ENCODE data around the gene LONRF2.

LONRF2 gene

GRCh38 chr2:100242476-100242875 lies 79.8 kb downstream of the LONRF2 start:
- no peak overlapping the region for H3K4me3 ChIP-seq (ENCODE audit: low read length)
- no peaks in the 10 kb centered on the region for H3K36me3 ChIP-seq (ENCODE audit: control insufficient read depth, low read length)
- H3F3A ChIP-seq (ENCODE audit: control insufficient read depth, insufficient read depth) = peaks cover 5% of the 10 kb centered on the region; the same call in 1 of the 2 replicates
- H3K4me2 ChIP-seq (ENCODE audit: low read length) = peak overlapping the region; percentile 34
- no peaks in the 10 kb centered on the region for H3K27me3 ChIP-seq (ENCODE audit: control insufficient read depth, low read length)
- no peaks in the 10 kb centered on the region for H3K9me2 ChIP-seq (replicated peaks; ENCODE audit: control insufficient read depth, low read length)
- H4K20me1 ChIP-seq (ENCODE audit: control insufficient read depth, insufficient read depth, low read depth, low read length) = no peaks in the 10 kb centered on the region
- H3K4me1 ChIP-seq (ENCODE audit: control insufficient read depth, low read length) = peaks cover 62% of the 10 kb centered on the region
- TF ChIP-seq CTCF (IDR thresholded peaks at IDR 0.05; ENCODE audit: low read depth, low read length, poor library complexity, severe bottlenecking) (no peak), EZH2phosphoT487 (IDR thresholded peaks at IDR 0.05; ENCODE audit: borderline replicate concordance, low read length) (no peak)
- H3K9me3 ChIP-seq (ENCODE audit: control insufficient read depth, insufficient read depth, low read length) = no peaks in the 10 kb centered on the region
- H3K79me2 ChIP-seq (ENCODE audit: control insufficient read depth, low read length) = no peaks in the 10 kb centered on the region
- no peak overlapping the region for H3K27ac ChIP-seq (ENCODE audit: low read depth, low read length)

- H4K20me1 ChIP-seq (ENCODE audit: control insufficient read depth, insufficient read depth, low read depth, low read length) = no peaks in the 10 kb centered on the region
- peaks cover 62% of the 10 kb centered on the region for H3K4me1 ChIP-seq (ENCODE audit: control insufficient read depth, low read length)
- no peaks in the 10 kb centered on the region for H3K36me3 ChIP-seq (ENCODE audit: control insufficient read depth, low read length)
- no peaks in the 10 kb centered on the region for H3K9me2 ChIP-seq (replicated peaks; ENCODE audit: control insufficient read depth, low read length)
- H3F3A ChIP-seq (ENCODE audit: control insufficient read depth, insufficient read depth) = no peaks in the 10 kb centered on the region
- H3K27me3 ChIP-seq (ENCODE audit: control insufficient read depth, low read length) = no peaks in the 10 kb centered on the region
- no peak for TF ChIP-seq CTCF (IDR thresholded peaks at IDR 0.05; ENCODE audit: low read depth, low read length, poor library complexity, severe bottlenecking)
- no peak for TF ChIP-seq EZH2phosphoT487 (IDR thresholded peaks at IDR 0.05; ENCODE audit: borderline replicate concordance, low read length)
- H3K9me3 ChIP-seq (ENCODE audit: control insufficient read depth, insufficient read depth, low read length) = no peaks in the 10 kb centered on the region
- H3K4me2 ChIP-seq (ENCODE audit: low read length) = no peak overlapping the region
- no peak overlapping the region for H3K4me3 ChIP-seq (ENCODE audit: low read length)
- H3K27ac ChIP-seq (ENCODE audit: low read depth, low read length) = no peak overlapping the region
- H3K79me2 ChIP-seq (ENCODE audit: control insufficient read depth, low read length) = no peaks in the 10 kb centered on the region
These were observed 81.1 kb downstream of the LONRF2 start for GRCh38 chr2:100241236-100241635.

DNA sequence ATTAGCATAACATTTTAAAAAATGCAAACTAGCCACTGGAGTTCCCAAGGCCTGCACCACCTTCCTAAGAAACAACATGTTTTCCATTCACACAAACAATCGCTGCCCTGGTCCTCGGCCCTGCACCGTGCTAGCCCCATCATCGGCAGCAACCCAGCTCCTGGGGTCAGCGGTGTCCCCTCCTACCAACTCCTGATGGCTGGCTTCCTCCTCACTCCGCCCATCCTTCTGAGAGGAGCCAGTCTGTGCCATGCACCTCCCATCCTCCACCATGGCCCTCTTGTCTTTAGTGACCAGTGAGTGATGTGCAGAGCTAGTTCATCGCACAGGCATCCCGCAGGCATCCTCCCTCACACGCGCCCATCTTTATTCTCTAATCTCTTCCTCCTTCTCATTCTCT lies 81.9 kb downstream of the LONRF2 start:
- TF ChIP-seq CTCF (IDR thresholded peaks at IDR 0.05; ENCODE audit: low read depth, low read length, poor library complexity, severe bottlenecking) (no peak), EZH2phosphoT487 (IDR thresholded peaks at IDR 0.05; ENCODE audit: borderline replicate concordance, low read length) (no peak)
- 0 out of 2 replicates have a peak, but pooled peaks cover 4% of the 10 kb centered on the region for H3F3A ChIP-seq (ENCODE audit: control insufficient read depth, insufficient read depth)
- no peaks in the 10 kb centered on the region for H3K36me3 ChIP-seq (ENCODE audit: control insufficient read depth, low read length)
- H3K79me2 ChIP-seq (ENCODE audit: control insufficient read depth, low read length) = no peaks in the 10 kb centered on the region
- H3K27ac ChIP-seq (ENCODE audit: low read depth, low read length) = no peak overlapping the region
- H4K20me1 ChIP-seq (ENCODE audit: control insufficient read depth, insufficient read depth, low read depth, low read length) = no peaks in the 10 kb centered on the region
- H3K27me3 ChIP-seq (ENCODE audit: control insufficient read depth, low read length) = no peaks in the 10 kb centered on the region
- H3K4me3 ChIP-seq (ENCODE audit: low read length) = no peak overlapping the region
- H3K9me2 ChIP-seq (replicated peaks; ENCODE audit: control insufficient read depth, low read length) = no peaks in the 10 kb centered on the region
- no peak overlapping the region for H3K4me2 ChIP-seq (ENCODE audit: low read length)
- H3K9me3 ChIP-seq (ENCODE audit: control insufficient read depth, insufficient read depth, low read length) = no peaks in the 10 kb centered on the region
- peaks cover 62% of the 10 kb centered on the region for H3K4me1 ChIP-seq (ENCODE audit: control insufficient read depth, low read length)

Data from DOHH2 (cell line).